HS-5 (cell line): Measurements from ENCODE around the gene SPAG16.
"Not testable (repeated sequence)": the region's sequence is repeated elsewhere in the genome, so short reads cannot be mapped to it uniquely, and the experiment has no call there.

ENCODE experiments used
- DNase-seq: peaks from one replicate; pipeline ENCODE4 v3.0.0-alpha.2; 2012; ENCODE audit warnings: low read depth

SPAG16 gene

GRCh38 chr2:213274143-213274542 lies 10.1 kb upstream of the SPAG16 start:
- DNase-seq, result no peak

DNA sequence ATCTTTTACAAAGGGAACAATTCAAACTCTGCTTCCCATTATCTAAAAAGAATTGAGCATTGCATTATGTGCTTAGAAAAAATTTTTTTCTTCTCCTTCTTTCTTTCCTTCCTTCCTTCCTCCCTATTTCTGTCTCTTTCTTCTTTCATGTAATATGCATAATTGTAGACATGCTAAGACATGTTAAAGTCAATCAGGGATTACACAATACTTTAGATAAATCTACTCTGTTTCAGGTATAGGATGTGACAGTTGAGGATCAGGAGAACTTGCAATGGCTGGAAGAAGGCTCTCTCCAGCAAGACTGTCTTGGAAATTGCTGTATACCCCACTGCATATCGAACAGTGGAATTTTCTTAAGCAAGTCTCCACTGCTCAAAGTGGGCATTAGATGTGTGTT lies 9.0 kb upstream of the SPAG16 start:
- DNase-seq, result no peak

- not testable (repeated sequence) for DNase-seq
These were observed 7.1 kb upstream of the SPAG16 start for GRCh38 chr2:213277134-213277533.

- no peak for DNase-seq
These were observed 5.1 kb upstream of the SPAG16 start for GRCh38 chr2:213279116-213279620.

- DNase-seq, result no peak
These were observed 4.3 kb upstream of the SPAG16 start for GRCh38 chr2:213279971-213280370.

DNA sequence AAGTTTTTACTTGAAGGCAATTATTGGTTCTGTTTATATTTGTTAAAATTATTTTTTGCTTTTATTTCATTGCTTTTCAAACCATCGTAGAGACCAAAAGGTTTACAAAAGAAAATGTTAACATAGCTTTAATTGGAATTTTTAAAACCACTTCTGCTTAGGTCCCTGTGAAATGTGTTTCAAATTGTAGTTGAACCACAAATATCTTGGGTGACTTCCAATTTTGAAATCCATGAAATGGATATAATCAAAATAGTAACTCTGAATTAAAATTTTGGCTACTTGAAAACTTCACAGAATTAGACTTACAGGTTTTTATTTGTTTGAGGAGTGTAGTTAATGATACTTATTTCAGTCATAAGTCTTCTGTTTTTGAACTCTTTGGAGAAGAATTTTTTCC lies 3.1 kb upstream of the SPAG16 start:
- DNase-seq, result no peak

DNA sequence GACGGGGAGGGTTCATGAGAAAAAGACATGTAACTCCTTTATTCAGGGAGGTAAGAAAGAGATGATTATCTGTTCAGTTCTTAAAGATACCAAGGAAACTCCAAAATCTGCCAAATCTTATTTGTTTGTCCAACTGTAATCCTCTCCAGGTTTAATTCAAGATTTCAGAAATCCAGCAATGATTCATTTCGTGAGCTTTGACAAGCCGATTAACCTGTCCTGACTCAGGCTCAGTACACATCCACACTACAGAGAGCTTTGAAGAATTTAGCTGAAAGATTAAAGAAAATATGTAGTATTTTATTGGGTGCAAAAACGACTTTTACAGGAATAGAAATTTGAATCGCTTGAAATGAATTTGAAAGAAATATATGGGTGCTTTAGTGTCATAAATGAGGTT lies 1.1 kb downstream of the SPAG16 start:
- no peak for DNase-seq

- no peak for DNase-seq
These were observed 1.9 kb downstream of the SPAG16 start for GRCh38 chr2:213286161-213286560.

GRCh38 chr2:213288913-213289700 lies 4.8 kb downstream of the SPAG16 start:
- DNase-seq, result no peak

DNA sequence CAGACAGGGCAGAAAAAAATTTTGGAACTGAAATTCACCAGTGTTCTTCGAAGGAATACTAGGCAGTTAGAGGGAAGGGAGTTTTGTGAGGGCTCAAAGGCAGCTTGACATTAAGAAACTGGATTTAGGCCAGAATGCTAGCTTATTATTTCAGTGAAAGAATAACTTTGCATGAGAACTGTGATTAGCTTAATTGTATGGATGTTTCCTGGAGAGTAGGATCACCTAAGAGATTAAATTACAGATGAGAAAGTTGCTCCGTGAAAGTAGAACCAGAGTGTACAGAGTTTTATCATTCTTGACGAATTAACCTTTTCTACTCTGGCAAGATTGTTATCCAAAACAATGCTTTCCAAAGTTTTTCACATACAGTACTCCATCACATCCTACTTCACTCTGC lies 6.2 kb downstream of the SPAG16 start:
- no peak for DNase-seq

DNA sequence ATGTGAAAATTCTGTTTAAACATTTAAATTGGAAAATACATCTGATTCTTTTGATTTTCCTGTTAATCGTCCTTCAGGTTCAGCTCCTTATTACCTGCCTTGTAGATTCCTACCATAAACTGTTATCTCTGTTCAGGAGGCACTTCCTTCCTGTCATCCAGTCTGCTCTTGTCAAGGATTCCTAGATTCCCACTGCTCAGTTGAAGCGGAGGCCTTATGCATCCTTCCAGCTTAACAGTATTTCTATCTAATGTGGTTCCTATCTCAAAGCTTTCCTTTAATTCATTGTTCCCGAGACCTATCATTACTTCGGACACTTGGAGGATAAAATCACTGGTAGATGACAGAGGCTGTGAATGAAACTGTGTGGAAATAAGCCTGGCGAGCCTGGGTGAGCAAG lies 12.0 kb downstream of the SPAG16 start:
- no peak for DNase-seq

DNA sequence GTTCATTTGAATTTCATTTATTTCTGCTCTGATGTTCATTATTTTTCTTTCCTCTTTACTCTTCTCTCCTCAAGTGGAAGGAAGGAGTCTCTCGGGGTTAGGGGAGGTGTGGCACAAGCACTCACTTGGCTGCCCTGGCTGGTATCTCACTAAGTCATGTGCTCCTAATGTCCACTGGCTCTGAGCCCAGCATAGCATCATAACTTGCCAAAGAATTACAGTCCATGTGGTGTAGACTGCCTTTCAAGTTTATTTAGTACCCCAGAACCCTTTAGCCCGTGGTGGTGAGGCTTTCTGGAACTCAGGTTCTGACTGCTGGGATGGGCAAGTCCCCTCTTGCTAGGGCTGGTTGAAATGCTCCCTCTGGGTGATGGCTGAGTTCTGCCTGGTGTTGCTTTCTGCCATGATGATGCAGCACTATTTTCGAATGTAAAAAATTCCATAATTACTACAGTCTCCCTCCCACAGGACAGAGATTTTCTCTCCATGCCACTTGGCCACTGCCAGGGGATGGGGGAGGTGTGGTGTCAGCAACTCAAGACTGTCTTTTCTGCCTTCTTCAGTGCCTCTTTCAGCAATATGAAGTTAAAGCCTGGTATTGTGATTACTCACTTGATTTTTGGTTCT lies 22.2 kb downstream of the SPAG16 start:
- no peak for DNase-seq

DNA sequence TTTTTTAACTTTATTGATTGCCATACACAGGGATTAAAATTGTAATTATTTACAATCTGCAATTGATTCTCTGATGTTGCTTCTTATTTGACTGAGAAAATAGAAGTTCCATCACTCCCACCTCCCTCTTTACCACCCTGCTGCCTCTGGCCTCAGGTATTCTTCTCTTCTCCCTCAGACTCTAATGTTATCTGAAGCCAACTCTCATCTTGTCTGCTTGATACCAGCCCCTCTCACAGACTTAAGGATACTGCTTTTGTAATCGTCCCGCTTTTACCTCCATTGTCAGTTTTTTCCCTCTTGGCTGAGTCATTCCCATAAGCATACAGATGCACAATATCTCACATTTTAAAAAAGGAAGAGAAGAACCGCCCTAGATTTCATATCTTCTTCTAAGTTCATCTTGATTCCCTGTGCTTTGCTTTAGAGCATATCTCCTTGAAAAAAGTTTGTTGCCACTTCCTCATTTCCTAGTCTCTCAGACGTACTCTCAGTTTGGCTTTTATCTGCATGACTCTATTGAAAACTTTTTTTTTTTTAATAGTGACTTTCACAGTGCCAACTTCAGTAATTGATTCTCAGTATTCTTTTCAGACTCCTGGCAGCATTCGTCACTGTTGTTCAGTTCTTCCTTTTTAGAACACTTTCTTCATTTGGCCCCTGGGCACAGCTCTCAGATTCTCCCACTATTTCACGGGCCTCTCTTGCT lies 31.1 kb downstream of the SPAG16 start:
- no peak for DNase-seq

DNA sequence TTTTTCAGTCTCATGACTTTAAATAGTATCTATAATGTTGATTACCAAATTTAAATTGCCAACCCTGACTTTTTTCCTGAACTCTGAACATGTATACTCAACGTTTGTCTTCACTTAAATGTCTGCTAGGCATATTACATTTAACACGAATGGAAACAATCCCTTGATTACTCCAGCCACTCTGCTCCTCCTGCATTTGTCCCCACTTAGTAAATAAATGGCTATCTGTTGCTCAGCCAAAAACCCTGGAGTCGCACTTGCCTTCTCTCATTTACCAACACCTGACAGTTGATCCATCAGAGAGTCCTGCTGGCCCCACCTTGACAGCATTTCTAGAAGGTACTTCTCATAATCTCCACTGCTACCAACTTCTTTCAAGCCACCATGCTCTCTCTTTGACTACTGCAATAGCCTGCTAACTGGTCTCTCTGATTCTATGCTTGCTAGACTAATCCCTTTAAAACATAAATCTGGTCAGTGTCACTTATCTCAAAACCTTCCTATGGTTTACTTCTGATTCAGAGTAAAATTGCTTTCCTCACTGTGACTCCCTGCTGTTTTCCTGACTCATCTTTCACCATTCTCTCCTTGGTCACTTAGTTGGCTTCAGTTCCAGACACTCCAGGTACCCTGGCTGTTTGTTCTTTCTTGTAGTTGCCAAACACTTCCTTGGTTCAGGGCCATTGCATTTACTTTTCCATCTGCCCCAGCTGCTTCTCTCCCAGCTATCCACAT lies 31.9 kb downstream of the SPAG16 start:
- DNase-seq, result peak; percentile 16

- peak; percentile 8 for DNase-seq
These were observed 33.7 kb downstream of the SPAG16 start for GRCh38 chr2:213317929-213318328.

- no peak for DNase-seq
These were observed 36.3 kb downstream of the SPAG16 start for GRCh38 chr2:213320604-213321003.

DNA sequence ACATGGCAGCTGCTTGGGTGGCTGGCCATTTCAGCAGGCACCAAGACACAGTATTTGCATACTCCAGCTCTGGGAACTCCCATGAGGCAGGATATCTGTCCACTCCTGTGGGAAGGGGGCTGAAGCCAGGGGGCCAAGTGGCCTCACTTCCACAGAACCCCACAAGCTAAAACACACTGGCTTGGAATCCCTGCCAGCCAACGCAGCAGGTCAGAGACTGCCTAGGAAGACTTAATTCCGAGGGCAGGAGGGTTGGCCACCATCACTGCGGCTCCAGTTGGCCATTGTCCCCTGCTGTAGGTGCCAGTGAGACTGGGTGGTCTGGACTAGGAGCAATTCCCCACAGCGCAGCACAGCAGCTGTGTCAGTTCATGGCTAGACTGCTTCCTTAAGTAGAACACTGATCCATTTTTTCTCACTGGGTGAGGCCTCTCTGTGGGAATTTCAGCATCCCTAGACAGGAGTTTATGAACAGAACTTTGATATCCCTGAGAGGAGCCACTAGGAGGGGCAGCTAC lies 52.0 kb downstream of the SPAG16 start:
- DNase-seq, result no peak

DNA sequence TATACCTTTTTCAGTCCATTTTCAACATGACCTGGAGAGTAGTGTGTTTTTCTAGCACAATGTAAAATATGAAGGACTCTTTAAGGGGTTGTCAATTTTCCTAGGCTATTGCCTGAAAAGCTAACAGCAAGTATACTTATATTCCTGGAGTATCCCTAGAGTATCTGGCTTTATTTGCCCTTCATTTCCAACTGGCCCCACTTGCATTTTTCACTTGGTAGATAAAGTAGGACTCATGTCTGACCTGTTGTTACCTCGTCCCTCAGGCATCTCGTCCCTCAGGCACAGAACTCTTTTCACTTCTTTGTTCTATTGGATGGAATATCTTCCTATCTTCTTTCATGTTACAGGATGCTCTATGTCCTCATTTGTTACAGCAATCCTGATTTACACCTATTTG lies 69.2 kb downstream of the SPAG16 start:
- no peak for DNase-seq

DNA sequence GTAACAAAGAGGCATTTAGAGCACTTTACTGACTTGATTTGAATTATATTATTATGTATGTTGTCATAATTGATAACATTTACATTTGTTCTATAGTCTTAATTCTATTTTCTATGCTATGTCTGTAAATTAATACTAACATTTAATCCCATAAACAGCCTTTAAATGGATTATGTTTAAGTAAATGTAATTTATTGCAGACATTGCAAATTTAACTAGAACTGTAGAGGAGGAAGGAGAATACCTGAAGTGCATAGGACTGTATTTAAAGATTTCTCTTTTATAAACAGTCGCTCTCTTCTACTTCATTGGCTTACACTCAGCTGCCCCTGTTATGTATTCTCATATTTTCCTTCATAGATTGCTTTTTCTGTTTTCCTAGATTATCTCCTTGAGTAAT lies 92.4 kb downstream of the SPAG16 start:
- DNase-seq, result no peak

DNA sequence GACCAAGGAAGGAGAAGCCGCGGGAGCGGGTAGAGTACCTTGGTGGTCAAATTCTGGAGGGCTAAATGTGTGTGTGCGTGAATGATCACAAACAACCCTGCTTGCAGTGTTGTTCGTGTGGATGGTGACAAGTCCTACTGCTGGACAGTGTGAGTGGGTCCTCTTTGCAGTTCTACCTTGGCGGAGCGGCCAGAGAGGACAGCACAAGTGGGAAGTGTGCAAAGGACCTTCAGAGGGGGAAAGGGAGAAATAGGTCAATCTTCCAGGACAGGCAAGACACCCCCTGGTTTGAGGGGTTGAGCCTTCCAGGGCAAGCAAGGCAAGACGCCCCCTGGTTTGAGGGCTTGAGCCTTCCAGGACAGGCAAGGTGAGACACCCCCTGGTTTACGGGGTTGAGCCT lies 122.8 kb downstream of the SPAG16 start:
- DNase-seq, result not testable (repeated sequence)

DNA sequence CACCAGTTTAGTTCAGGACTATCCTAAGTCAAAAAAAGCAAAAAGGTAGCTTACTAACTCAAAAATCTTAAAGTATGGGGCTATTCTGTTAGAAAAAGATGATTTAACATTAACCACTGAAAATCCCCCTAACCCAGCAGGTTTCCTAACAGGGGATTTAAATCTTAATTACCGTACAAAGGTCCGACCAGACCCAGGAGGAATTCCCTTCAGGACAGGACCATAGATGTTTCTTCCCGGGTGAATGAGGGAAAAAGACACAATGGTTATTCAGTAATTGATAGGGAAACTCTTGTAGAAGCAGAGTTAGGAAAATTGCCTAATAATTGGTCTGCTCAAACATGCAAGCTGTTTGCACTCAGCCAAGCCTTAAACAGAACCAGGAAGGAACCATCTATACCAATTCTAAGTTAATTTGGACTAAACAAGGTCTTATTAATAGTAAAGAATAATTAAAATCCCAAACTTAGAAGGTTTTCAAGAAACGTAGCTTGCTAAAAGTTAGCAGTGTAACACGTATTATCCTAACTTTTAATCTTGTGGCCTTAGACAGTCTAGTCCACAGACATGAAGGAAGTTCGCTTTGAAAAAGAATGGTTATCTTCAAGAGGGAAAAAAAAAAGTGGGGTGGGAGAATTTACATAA lies 124.3 kb downstream of the SPAG16 start:
- DNase-seq, result not testable (repeated sequence)

DNA sequence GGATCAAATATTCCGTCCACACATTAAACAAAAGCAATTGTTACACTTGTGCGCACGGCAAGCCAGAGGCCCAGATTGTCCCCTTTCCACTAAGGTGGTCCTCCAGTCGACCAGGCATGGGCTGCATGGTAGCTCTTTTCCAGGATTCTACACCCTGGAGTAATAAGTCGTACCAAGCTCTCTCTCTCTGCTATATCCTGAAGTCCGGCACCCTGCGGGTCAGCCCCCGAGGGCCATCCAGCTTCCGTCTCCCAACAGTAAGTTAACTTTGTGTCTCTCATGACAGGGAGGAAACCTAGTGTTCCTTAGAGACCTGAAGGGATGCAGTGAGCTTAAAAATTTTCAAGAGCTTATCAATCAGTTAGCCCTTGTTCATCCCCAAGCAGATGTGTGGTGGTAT lies 126.4 kb downstream of the SPAG16 start:
- not testable (repeated sequence) for DNase-seq
